Measurements from ENCODE around the gene FAM53A.

DNA sequence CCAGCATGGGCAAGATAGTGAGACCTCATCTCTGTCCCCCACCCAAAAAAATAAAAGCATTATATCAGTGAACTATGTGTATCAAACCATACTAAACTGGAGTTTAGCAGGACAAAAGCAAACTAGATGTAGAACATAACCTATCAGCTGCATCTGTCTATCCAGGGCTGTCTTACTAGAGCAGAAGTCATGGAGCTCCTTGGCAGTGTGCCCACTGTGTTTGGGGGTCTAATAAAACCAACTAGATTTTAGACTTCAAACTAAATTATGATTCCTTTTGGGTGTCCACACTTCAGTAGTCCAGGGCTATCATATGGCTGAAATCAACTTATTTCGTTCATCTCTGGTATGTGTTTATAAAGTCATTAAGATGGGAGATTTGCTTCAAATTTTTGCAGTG is 19.8 kb upstream of the FAM53A start:
- TF ChIP-seq POLR2AphosphoS5 (IDR thresholded peaks at IDR 0.05; ENCODE audit: low read depth, low read length) (no peak), ZKSCAN8 (CRISPR knock-in tag; IDR thresholded peaks at IDR 0.05; ENCODE audit: borderline replicate concordance) (no peak), CCAR2 (optimal IDR thresholded peaks at IDR 0.05; ENCODE audit: low read depth, low read length) (no peak), TEAD2 (CRISPR knock-in tag; IDR thresholded peaks at IDR 0.05) (no peak), CBX1 (IDR thresholded peaks at IDR 0.05; ENCODE audit: low read depth) (no peak), MED1 (CRISPR knock-in tag; IDR thresholded peaks at IDR 0.05) (no peak), SP2 (CRISPR knock-in tag; IDR thresholded peaks at IDR 0.05) (no peak), ZSCAN30 (CRISPR knock-in tag; IDR thresholded peaks at IDR 0.05) (no peak), FOXJ3 (CRISPR knock-in tag; IDR thresholded peaks at IDR 0.05; ENCODE audit: borderline replicate concordance) (no peak)
- TF ChIP-seq, protein P1, sequence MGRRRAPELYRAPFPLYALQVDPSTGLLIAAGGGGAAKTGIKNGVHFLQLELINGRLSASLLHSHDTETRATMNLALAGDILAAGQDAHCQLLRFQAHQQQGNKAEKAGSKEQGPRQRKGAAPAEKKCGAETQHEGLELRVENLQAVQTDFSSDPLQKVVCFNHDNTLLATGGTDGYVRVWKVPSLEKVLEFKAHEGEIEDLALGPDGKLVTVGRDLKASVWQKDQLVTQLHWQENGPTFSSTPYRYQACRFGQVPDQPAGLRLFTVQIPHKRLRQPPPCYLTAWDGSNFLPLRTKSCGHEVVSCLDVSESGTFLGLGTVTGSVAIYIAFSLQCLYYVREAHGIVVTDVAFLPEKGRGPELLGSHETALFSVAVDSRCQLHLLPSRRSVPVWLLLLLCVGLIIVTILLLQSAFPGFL (CRISPR knock-in tag; IDR thresholded peaks at IDR 0.05) = no peak
- TF ChIP-seq, protein P2, sequence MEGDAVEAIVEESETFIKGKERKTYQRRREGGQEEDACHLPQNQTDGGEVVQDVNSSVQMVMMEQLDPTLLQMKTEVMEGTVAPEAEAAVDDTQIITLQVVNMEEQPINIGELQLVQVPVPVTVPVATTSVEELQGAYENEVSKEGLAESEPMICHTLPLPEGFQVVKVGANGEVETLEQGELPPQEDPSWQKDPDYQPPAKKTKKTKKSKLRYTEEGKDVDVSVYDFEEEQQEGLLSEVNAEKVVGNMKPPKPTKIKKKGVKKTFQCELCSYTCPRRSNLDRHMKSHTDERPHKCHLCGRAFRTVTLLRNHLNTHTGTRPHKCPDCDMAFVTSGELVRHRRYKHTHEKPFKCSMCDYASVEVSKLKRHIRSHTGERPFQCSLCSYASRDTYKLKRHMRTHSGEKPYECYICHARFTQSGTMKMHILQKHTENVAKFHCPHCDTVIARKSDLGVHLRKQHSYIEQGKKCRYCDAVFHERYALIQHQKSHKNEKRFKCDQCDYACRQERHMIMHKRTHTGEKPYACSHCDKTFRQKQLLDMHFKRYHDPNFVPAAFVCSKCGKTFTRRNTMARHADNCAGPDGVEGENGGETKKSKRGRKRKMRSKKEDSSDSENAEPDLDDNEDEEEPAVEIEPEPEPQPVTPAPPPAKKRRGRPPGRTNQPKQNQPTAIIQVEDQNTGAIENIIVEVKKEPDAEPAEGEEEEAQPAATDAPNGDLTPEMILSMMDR (CRISPR knock-in tag; IDR thresholded peaks at IDR 0.05) = no peak
- TF ChIP-seq, protein P3, sequence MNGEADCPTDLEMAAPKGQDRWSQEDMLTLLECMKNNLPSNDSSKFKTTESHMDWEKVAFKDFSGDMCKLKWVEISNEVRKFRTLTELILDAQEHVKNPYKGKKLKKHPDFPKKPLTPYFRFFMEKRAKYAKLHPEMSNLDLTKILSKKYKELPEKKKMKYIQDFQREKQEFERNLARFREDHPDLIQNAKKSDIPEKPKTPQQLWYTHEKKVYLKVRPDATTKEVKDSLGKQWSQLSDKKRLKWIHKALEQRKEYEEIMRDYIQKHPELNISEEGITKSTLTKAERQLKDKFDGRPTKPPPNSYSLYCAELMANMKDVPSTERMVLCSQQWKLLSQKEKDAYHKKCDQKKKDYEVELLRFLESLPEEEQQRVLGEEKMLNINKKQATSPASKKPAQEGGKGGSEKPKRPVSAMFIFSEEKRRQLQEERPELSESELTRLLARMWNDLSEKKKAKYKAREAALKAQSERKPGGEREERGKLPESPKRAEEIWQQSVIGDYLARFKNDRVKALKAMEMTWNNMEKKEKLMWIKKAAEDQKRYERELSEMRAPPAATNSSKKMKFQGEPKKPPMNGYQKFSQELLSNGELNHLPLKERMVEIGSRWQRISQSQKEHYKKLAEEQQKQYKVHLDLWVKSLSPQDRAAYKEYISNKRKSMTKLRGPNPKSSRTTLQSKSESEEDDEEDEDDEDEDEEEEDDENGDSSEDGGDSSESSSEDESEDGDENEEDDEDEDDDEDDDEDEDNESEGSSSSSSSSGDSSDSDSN (CRISPR knock-in tag; IDR thresholded peaks at IDR 0.05) = no peak

Data from HepG2 (cell line).